ENCODE data around the gene UBE3D. TPM values are rescaled to one million over a fixed set of nuclear protein-coding genes. Genes with fewer than 3 reads are reported as not detected.
"Not testable (repeated sequence)": the region's sequence is repeated elsewhere in the genome, so short reads cannot be mapped to it uniquely, and the experiment has no call there.

UBE3D gene
- total RNA-seq, 1 experiment from 2014 or later: 14.0 TPM

DNA sequence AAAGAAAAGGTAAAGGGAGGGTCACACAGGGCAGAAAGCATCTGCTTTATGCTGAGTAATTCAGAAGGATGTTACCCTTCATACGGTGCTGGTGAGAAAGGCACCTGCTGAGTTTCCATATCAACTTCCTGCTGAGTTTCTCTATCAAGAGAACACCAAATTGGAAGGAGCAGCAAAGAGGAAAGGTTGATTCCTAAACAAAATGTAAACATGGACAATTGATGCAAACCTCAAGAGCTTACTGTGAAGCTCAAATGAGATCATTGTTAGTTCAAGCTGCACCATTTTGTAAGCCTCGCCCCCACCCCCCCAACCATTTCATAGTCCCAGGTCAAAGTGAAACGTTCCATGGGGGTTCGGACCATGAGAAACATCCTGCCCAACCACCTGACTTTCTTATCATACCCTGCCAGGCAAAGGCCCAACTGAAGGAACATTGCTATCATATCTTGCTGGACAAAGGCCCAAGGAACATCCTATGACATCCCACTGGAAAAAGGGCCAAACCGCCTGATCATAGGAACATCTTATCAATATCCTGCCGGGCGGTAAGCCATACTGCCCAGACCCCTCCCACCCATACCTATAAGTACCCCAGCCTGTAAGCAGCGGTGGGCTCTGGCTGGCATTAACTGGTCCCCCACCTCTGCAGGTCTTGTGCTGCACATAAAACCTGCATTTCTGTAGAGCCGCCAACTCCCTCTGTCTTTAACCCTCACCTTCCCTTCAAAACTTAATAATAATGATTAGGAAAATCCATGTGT lies 171.6 kb downstream of the UBE3D start:
- H3K9me3 Mint-ChIP-seq: peaks cover 8% of the 10 kb centered on the region
- H3K36me3 Mint-ChIP-seq: peaks cover 9% of the 10 kb centered on the region
- POLR2A ChIA-PET: no interaction called here

GRCh38 chr6:82891503-82891902 lies 174.1 kb downstream of the UBE3D start:
- H3K36me3 Mint-ChIP-seq; POLR2A ChIA-PET; DNase-seq (ENCODE audit: low spot score); ATAC-seq; CTCF ChIA-PET; H3K27me3 Mint-ChIP-seq (ENCODE audit: low read depth); H3K9me3 Mint-ChIP-seq; H3K4me3 Mint-ChIP-seq; H3K27ac Mint-ChIP-seq: not testable (repeated sequence)
- H3K4me1 Mint-ChIP-seq: peaks cover 33% of the 10 kb centered on the region

More for the DNA sequence above, 171.6 kb downstream of the UBE3D start:
- Mint-ChIP-seq H3K4me1 (peaks cover 35% of the 10 kb centered on the region), H3K4me3 (no peak overlapping the region), H3K27me3 (ENCODE audit: low read depth) (no peaks in the 10 kb centered on the region), H3K27ac (peak overlapping the region; percentile 73)
- TF ChIP-seq ZNF671 (CRISPR knock-in tag; IDR thresholded peaks at IDR 0.05) (no peak), JUN (CRISPR knock-in tag; IDR thresholded peaks at IDR 0.05) (no peak), ZNF317 (CRISPR knock-in tag; IDR thresholded peaks at IDR 0.05; ENCODE audit: borderline replicate concordance, low read depth) (no peak)
- no peak for DNase-seq (ENCODE audit: low spot score)
- CTCF ChIA-PET: no interaction called here
- ATAC-seq: peak; percentile 52

DNA sequence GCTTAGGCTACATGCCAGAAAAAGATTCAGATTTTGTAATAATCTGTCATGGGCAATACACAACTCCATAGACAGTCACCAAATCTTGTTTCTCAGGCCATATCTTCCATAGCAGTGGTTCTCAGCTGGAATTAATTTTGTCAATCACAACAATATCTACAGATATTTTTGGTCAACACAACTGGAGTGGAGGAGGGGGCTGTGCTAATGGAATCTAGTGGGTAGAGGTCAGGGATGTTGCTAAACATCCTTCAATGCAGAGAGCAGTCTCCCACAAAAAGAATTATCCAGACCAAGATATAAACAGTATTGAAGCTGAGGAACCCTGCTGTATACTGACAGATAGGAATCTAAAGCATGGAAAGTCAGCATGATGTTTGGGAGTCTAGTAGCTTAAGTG lies 174.6 kb downstream of the UBE3D start:
- H3K27ac Mint-ChIP-seq: no peak overlapping the region
- no peaks in the 10 kb centered on the region; the same call in 1 of the 2 replicates for H3K36me3 Mint-ChIP-seq
- ATAC-seq: no peak
- H3K9me3 Mint-ChIP-seq: no peaks in the 10 kb centered on the region
- DNase-seq (ENCODE audit: low spot score): no peak
- ChIA-PET CTCF (no interaction called here), POLR2A (no interaction called here)
- H3K4me3 Mint-ChIP-seq: no peak overlapping the region
- peaks cover 33% of the 10 kb centered on the region for H3K4me1 Mint-ChIP-seq
- TF ChIP-seq ESRRA (CRISPR knock-in tag; IDR thresholded peaks at IDR 0.05; ENCODE audit: borderline replicate concordance) (no peak), ZNF219 (CRISPR knock-in tag; IDR thresholded peaks at IDR 0.05; ENCODE audit: borderline replicate concordance) (no peak), ZNF232 (CRISPR knock-in tag; IDR thresholded peaks at IDR 0.05) (no peak), RELA (CRISPR knock-in tag; IDR thresholded peaks at IDR 0.05; ENCODE audit: borderline replicate concordance) (no peak), SMAD3 (CRISPR knock-in tag; IDR thresholded peaks at IDR 0.05; ENCODE audit: borderline replicate concordance) (no peak)
- TF ChIP-seq, protein P1, sequence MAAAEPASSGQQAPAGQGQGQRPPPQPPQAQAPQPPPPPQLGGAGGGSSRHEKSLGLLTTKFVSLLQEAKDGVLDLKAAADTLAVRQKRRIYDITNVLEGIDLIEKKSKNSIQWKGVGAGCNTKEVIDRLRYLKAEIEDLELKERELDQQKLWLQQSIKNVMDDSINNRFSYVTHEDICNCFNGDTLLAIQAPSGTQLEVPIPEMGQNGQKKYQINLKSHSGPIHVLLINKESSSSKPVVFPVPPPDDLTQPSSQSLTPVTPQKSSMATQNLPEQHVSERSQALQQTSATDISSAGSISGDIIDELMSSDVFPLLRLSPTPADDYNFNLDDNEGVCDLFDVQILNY (CRISPR knock-in tag; IDR thresholded peaks at IDR 0.05): no peak
- TF ChIP-seq, protein P2, sequence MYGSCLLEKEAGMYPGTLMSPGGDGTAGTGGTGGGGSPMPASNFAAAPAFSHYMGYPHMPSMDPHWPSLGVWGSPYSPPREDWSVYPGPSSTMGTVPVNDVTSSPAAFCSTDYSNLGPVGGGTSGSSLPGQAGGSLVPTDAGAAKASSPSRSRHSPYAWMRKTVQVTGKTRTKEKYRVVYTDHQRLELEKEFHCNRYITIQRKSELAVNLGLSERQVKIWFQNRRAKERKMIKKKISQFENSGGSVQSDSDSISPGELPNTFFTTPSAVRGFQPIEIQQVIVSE (CRISPR knock-in tag; IDR thresholded peaks at IDR 0.05; ENCODE audit: borderline replicate concordance): no peak
- no peaks in the 10 kb centered on the region; the same call in 1 of the 2 replicates for H3K27me3 Mint-ChIP-seq (ENCODE audit: low read depth)

GRCh38 chr6:82890240-82890639 lies 175.4 kb downstream of the UBE3D start:
- Mint-ChIP-seq H3K9me3 (no peaks in the 10 kb centered on the region), H3K27me3 (ENCODE audit: low read depth) (no peaks in the 10 kb centered on the region; the same call in 1 of the 2 replicates), H3K27ac (peak overlapping the region; percentile 64; the same call in 1 of the 2 replicates), H3K4me1 (peaks cover 33% of the 10 kb centered on the region), H3K36me3 (no peaks in the 10 kb centered on the region; the same call in 1 of the 2 replicates), H3K4me3 (no peak overlapping the region)
- ChIA-PET POLR2A (no interaction called here), CTCF (no interaction called here)
- no peak for DNase-seq (ENCODE audit: low spot score)
- TF ChIP-seq, protein P3, sequence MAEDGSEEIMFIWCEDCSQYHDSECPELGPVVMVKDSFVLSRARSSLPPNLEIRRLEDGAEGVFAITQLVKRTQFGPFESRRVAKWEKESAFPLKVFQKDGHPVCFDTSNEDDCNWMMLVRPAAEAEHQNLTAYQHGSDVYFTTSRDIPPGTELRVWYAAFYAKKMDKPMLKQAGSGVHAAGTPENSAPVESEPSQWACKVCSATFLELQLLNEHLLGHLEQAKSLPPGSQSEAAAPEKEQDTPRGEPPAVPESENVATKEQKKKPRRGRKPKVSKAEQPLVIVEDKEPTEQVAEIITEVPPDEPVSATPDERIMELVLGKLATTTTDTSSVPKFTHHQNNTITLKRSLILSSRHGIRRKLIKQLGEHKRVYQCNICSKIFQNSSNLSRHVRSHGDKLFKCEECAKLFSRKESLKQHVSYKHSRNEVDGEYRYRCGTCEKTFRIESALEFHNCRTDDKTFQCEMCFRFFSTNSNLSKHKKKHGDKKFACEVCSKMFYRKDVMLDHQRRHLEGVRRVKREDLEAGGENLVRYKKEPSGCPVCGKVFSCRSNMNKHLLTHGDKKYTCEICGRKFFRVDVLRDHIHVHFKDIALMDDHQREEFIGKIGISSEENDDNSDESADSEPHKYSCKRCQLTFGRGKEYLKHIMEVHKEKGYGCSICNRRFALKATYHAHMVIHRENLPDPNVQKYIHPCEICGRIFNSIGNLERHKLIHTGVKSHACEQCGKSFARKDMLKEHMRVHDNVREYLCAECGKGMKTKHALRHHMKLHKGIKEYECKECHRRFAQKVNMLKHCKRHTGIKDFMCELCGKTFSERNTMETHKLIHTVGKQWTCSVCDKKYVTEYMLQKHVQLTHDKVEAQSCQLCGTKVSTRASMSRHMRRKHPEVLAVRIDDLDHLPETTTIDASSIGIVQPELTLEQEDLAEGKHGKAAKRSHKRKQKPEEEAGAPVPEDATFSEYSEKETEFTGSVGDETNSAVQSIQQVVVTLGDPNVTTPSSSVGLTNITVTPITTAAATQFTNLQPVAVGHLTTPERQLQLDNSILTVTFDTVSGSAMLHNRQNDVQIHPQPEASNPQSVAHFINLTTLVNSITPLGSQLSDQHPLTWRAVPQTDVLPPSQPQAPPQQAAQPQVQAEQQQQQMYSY (CRISPR knock-in tag; IDR thresholded peaks at IDR 0.05): no peak
- TF ChIP-seq ZNF263 (CRISPR knock-in tag; IDR thresholded peaks at IDR 0.05; ENCODE audit: low read depth): no peak
- no peak for ATAC-seq
